HepG2 (cell line): ENCODE results near the gene TERC. TPM values are rescaled to one million over a fixed set of nuclear protein-coding genes. Genes with fewer than 3 reads are reported as not detected.

Source experiments
- ATF1 ChIP-seq: IDR thresholded peaks from 2 replicates; pipeline ENCODE4 v1.6.1; 2016; ENCODE audit warnings: mild to moderate bottlenecking, control low read depth
- HHEX ChIP-seq: IDR thresholded peaks from 2 replicates; pipeline ENCODE4 v1.6.1; 2016; ENCODE audit warnings: control low read depth
- HNF4A ChIP-seq: sonication (generic); formaldehyde crosslinking; IDR thresholded peaks from 2 replicates; pipeline ENCODE4 v1.4.0; 2020; ENCODE audit warnings: missing genetic modification reagents
- MAZ ChIP-seq, 2 experiments: sonication (generic) in 1 of 2; formaldehyde crosslinking in 1 of 2; IDR thresholded peaks; 2 replicates each; pipeline versions ENCODE4 v1.5.0 to v1.6.1; 2012 to 2020; ENCODE audit warnings: low read depth in 2 of 2, mild to moderate bottlenecking in 2 of 2, borderline replicate concordance in 1 of 2, improper control_type of control experiment in 1 of 2, low read length in 1 of 2, missing genetic modification reagents in 1 of 2, moderate library complexity in 1 of 2
- RAD21 ChIP-seq: fragments of 450-650 bp; formaldehyde crosslinking; IDR thresholded peaks from 2 replicates; pipeline ENCODE4 v1.5.0; 2020; ENCODE audit warnings: mild to moderate bottlenecking
- STAT5B ChIP-seq: sonication (generic); formaldehyde crosslinking; IDR thresholded peaks from 2 replicates; pipeline ENCODE4 v1.4.0; 2020; ENCODE audit warnings: missing genetic modification reagents
- ZC3H13 ChIP-seq: sonication (generic); formaldehyde crosslinking; IDR thresholded peaks from 2 replicates; pipeline ENCODE4 v1.8.1; 2023; ENCODE audit warnings: mild to moderate bottlenecking, missing genetic modification reagents, moderate library complexity
- ZC3H4 ChIP-seq: sonication (generic); formaldehyde crosslinking; IDR thresholded peaks from 2 replicates; pipeline ENCODE4 v1.4.0; 2020; ENCODE audit warnings: missing genetic modification reagents, borderline replicate concordance
- ZNF224 ChIP-seq: sonication (generic); formaldehyde crosslinking; IDR thresholded peaks from 2 replicates; pipeline ENCODE4 v1.5.0; 2020; ENCODE audit warnings: mild to moderate bottlenecking, missing genetic modification reagents
- ZNF263 ChIP-seq: sonication (generic); formaldehyde crosslinking; IDR thresholded peaks from 2 replicates; pipeline ENCODE4 v1.4.0; 2020; ENCODE audit warnings: missing genetic modification reagents
- ZNF292 ChIP-seq: sonication (generic); formaldehyde crosslinking; IDR thresholded peaks from 2 replicates; pipeline ENCODE4 v1.8.1; 2022; ENCODE audit warnings: mild to moderate bottlenecking, low read depth, missing genetic modification reagents, borderline replicate concordance
- ZNF296 ChIP-seq: sonication (generic); formaldehyde crosslinking; conservative IDR thresholded peaks from 2 replicates; pipeline ENCODE4 v1.5.0; 2020; ENCODE audit warnings: mild to moderate bottlenecking, missing genetic modification reagents
- ZNF766 ChIP-seq: sonication (generic); formaldehyde crosslinking; IDR thresholded peaks from 2 replicates; pipeline ENCODE4 v1.5.0; 2020; ENCODE audit warnings: missing genetic modification reagents, borderline replicate concordance
- ZNF781 ChIP-seq: sonication (generic); formaldehyde crosslinking; IDR thresholded peaks from 2 replicates; pipeline ENCODE4 v1.5.1; 2020; ENCODE audit warnings: borderline replicate concordance, mild to moderate bottlenecking, missing genetic modification reagents; ENCODE audit errors: not compliant biosample characterization
- polyA plus RNA-seq, 8 experiments: library from polyadenylated mRNA; depleted of rRNA in 3 of 8; stranded (reverse) in 7 of 8; unstranded in 1 of 8; fragments of >200 nt; fragmentation: Illumina TruSeq in 4 of 8; extraction: Trizol in 4 of 8; gene quantifications; 2 replicates each; pipeline versions ENCODE4 v1.2.1 to v1.2.3, GENCODE V29; 2011 to 2016; ENCODE audit warnings: low read depth in 4 of 8, missing spikeins in 1 of 8, mixed read lengths in 1 of 8; ENCODE audit not compliant: insufficient read depth in 1 of 8
- total RNA-seq, 5 experiments: library from RNA; depleted of rRNA; stranded (reverse); fragments of >200 nt; fragmentation: Illumina TruSeq; extraction: Trizol; gene quantifications; 2 replicates each; pipeline ENCODE4 v1.2.3, GENCODE V29; 2016; ENCODE audit warnings: low read depth in 1 of 5
- TF ChIP-seq, protein P1 (sequence below): IDR thresholded peaks from 2 replicates; pipeline ENCODE4 v1.6.1; 2016; ENCODE audit warnings: control low read depth
- TF ChIP-seq, protein P2 (sequence below): sonication (generic); formaldehyde crosslinking; IDR thresholded peaks from 2 replicates; pipeline ENCODE4 v1.5.1; 2020; ENCODE audit warnings: mild to moderate bottlenecking, moderate library complexity, missing genetic modification reagents
- TF ChIP-seq, protein P3 (sequence below): sonication (generic); formaldehyde crosslinking; IDR thresholded peaks from 2 replicates; pipeline ENCODE4 v1.4.0; 2020; ENCODE audit warnings: missing genetic modification reagents, low read depth, mild to moderate bottlenecking, borderline replicate concordance
- TF ChIP-seq, protein P4 (sequence below), 2 experiments: fragments of 450-650 bp in 1 of 2; sonication (generic) in 1 of 2; formaldehyde crosslinking; IDR thresholded peaks; 2 replicates each; pipeline versions ENCODE4 v1.5.0 to v1.8.0; 2020 to 2022; ENCODE audit warnings: mild to moderate bottlenecking in 1 of 2, missing genetic modification reagents in 1 of 2
- TF ChIP-seq, protein P5 (sequence below): sonication (generic); formaldehyde crosslinking; IDR thresholded peaks from 2 replicates; pipeline ENCODE4 v1.4.0; 2020; ENCODE audit warnings: missing genetic modification reagents, borderline replicate concordance

The TERC gene
- total and polyA plus RNA-seq, 2 of the 13 experiments (the other 11 are each of a cell fraction or from before 2014, with no cell fraction given), result 1.3 to 74.6 TPM

DNA sequence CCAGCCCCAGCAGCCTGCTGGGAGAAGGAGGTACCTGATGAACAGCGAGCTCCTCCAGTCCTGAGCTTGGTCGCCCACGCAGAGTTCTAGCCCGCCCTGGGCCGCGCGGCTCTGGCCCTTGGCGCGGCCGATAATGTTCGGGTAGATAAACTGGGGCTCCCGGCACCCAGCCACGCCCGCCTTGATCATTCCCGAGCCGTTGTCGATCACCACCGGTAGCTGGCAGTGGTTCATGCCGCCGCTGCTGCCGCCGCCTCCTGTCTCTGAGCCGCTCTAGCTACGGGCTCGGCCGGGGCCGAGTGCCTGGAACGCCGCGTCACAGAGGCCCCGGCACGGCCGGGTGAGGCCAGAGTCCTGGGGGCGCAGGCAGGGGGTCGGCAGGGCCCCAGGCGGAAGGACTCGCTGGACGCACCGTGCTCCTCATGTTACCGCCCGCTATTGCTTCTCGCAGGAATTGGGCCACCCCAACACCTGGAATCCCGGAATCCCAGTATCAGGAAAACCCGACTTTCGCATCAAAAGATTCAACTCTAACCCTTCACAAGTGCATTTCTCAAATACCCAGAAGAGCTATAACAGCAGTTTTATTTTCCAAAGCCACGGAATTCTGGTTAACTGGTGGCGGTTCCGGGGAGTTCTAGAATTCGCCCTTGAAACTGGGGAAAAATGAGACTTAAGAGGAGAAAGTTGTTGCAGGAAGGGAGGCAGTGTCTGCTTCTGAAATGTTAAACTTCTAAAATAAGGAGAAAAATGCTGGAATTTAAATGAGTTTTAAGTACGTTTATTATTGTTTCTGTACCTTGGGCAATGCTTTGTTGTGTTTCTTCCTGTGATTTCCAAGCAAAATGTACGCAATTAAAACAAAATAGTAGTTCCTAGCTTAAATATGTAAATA lies 4.7 kb upstream of the TERC start, which contains the start of gene ACTRT3 (continued):
- TF ChIP-seq ZNF224 (CRISPR knock-in tag), result no peak
- no peak for TF ChIP-seq HHEX (CRISPR knock-in tag)
- TF ChIP-seq RAD21 (CRISPR knock-in tag), result peak; percentile 30
- TF ChIP-seq ATF1 (CRISPR knock-in tag), result no peak
- no peak for TF ChIP-seq ZNF292 (CRISPR knock-in tag)
- TF ChIP-seq ZNF781, result no peak
- TF ChIP-seq, protein P1, sequence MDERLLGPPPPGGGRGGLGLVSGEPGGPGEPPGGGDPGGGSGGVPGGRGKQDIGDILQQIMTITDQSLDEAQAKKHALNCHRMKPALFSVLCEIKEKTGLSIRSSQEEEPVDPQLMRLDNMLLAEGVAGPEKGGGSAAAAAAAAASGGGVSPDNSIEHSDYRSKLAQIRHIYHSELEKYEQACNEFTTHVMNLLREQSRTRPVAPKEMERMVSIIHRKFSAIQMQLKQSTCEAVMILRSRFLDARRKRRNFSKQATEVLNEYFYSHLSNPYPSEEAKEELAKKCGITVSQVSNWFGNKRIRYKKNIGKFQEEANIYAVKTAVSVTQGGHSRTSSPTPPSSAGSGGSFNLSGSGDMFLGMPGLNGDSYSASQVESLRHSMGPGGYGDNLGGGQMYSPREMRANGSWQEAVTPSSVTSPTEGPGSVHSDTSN (CRISPR knock-in tag), result no peak
- TF ChIP-seq, protein P2, sequence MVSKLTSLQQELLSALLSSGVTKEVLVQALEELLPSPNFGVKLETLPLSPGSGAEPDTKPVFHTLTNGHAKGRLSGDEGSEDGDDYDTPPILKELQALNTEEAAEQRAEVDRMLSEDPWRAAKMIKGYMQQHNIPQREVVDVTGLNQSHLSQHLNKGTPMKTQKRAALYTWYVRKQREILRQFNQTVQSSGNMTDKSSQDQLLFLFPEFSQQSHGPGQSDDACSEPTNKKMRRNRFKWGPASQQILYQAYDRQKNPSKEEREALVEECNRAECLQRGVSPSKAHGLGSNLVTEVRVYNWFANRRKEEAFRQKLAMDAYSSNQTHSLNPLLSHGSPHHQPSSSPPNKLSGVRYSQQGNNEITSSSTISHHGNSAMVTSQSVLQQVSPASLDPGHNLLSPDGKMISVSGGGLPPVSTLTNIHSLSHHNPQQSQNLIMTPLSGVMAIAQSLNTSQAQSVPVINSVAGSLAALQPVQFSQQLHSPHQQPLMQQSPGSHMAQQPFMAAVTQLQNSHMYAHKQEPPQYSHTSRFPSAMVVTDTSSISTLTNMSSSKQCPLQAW (CRISPR knock-in tag), result no peak
- TF ChIP-seq ZNF766 (CRISPR knock-in tag), result no peak
- TF ChIP-seq, protein P3, sequence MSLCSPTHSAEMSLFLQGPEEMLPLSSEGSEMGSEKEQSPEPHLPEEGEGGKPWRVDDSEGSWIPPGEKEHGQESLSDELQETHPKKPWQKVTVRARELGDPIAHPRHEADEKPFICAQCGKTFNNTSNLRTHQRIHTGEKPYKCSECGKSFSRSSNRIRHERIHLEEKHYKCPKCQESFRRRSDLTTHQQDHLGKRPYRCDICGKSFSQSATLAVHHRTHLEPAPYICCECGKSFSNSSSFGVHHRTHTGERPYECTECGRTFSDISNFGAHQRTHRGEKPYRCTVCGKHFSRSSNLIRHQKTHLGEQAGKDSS (CRISPR knock-in tag), result no peak
- TF ChIP-seq, protein P4, sequence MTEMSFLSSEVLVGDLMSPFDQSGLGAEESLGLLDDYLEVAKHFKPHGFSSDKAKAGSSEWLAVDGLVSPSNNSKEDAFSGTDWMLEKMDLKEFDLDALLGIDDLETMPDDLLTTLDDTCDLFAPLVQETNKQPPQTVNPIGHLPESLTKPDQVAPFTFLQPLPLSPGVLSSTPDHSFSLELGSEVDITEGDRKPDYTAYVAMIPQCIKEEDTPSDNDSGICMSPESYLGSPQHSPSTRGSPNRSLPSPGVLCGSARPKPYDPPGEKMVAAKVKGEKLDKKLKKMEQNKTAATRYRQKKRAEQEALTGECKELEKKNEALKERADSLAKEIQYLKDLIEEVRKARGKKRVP (CRISPR knock-in tag; IDR thresholded peaks at IDR 0.05), result no peak
- no peak for TF ChIP-seq STAT5B (CRISPR knock-in tag)
- peak; percentile 84 for TF ChIP-seq ZNF263 (CRISPR knock-in tag)
- no peak for TF ChIP-seq ZC3H13 (CRISPR knock-in tag)
- TF ChIP-seq ZC3H4, result no peak
- no peak for TF ChIP-seq ZNF296
- TF ChIP-seq HNF4A, result peak; percentile 48
- TF ChIP-seq, protein P5, sequence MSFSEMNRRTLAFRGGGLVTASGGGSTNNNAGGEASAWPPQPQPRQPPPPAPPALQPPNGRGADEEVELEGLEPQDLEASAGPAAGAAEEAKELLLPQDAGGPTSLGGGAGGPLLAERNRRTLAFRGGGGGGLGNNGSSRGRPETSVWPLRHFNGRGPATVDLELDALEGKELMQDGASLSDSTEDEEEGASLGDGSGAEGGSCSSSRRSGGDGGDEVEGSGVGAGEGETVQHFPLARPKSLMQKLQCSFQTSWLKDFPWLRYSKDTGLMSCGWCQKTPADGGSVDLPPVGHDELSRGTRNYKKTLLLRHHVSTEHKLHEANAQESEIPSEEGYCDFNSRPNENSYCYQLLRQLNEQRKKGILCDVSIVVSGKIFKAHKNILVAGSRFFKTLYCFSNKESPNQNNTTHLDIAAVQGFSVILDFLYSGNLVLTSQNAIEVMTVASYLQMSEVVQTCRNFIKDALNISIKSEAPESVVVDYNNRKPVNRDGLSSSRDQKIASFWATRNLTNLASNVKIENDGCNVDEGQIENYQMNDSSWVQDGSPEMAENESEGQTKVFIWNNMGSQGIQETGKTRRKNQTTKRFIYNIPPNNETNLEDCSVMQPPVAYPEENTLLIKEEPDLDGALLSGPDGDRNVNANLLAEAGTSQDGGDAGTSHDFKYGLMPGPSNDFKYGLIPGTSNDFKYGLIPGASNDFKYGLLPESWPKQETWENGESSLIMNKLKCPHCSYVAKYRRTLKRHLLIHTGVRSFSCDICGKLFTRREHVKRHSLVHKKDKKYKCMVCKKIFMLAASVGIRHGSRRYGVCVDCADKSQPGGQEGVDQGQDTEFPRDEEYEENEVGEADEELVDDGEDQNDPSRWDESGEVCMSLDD (CRISPR knock-in tag), result peak; percentile 73; the same call in 1 of the 2 replicates
- no peak for TF ChIP-seq MAZ (IDR thresholded peaks at IDR 0.05; ENCODE audit: borderline replicate concordance, low read depth, low read length)
- 0 out of 2 replicates have a peak, but pooled peaks have one; percentile 31 for TF ChIP-seq MAZ (CRISPR knock-in tag; IDR thresholded peaks at IDR 0.05; ENCODE audit: low read depth)
